ENCODE results near the gene GALNT10. TPM values are rescaled to one million over a fixed set of nuclear protein-coding genes. Genes with fewer than 3 reads are reported as not detected.

Gene GALNT10
- total and polyA plus RNA-seq, 2 of the 8 experiments (the other 6 are each of a cell fraction or from before 2014, with no cell fraction given), result 4.6 to 15.5 TPM

DNA sequence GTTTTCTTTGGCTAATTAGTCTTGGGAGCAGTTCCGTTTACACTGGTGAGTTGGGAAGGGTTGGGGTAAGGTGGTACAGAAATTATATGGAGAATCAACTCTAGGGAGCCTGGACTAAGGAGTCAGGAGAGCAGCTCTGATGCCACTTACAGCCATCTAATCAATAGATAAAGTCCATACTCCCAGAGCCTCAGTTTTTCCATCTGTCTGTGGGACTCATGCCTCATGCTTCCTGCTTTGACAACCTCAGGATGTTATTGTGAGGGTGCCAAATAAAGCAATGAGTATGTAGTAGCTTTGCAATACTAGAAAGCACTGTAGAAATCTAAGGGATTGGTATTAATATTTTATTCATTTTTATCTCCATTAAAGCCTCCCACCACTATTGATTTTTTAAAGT, 105.0 kb downstream of the GALNT10 start:
- Histone ChIP-seq H3K9me3 (ENCODE audit: insufficient read depth in 2 of 2, low read depth in 1 of 2, low read length in 1 of 2) (no peaks in the 10 kb centered on the region), H3K79me1 (ENCODE audit: low read depth, low read length) (no peaks in the 10 kb centered on the region), H3K27ac (ENCODE audit: low read depth, low read length) (no peak overlapping the region), H3K14ac (ENCODE audit: insufficient read length) (no peak overlapping the region), H2BK5ac (ENCODE audit: low read depth, low read length) (no peak overlapping the region), H2AFZ (ENCODE audit: low read length) (no peak overlapping the region), H3K4me3 (ENCODE audit: extremely low read depth in 1 of 4, insufficient read depth in 2 of 4, low read depth in 3 of 4, low read length in 4 of 4) (no peak overlapping the region), H2BK20ac (ENCODE audit: low read length) (no peak overlapping the region), H3K18ac (ENCODE audit: extremely low read depth, low read length) (no peak overlapping the region), H2BK15ac (ENCODE audit: low read length) (no peak overlapping the region), H4K5ac (ENCODE audit: insufficient read length, low read depth, low read length) (no peak overlapping the region), H2BK12ac (ENCODE audit: low read depth, low read length) (no peak overlapping the region), H3K23ac (ENCODE audit: insufficient read length) (no peak overlapping the region), H3K9ac (replicated peaks in 1 of 4; ENCODE audit: extremely low read depth in 1 of 4, low read depth in 3 of 4, low read length in 3 of 4) (no peak overlapping the region), H3K4me1 (replicated peaks in 1 of 4; ENCODE audit: control insufficient read depth in 3 of 4, insufficient read depth in 4 of 4, low read length in 3 of 4) (no peaks in the 10 kb centered on the region), H3K4ac (replicated peaks; ENCODE audit: insufficient read length, low read depth, low read length) (no peak overlapping the region), H3K36me3 (ENCODE audit: control insufficient read depth in 2 of 4, insufficient read depth in 4 of 4, low read length in 3 of 4) (no peaks in the 10 kb centered on the region), H3K79me2 (ENCODE audit: control insufficient read depth in 1 of 2, insufficient read depth in 2 of 2, low read length in 2 of 2) (no peaks in the 10 kb centered on the region), H3K27me3 (replicated peaks in 1 of 4; ENCODE audit: control insufficient read depth in 3 of 4, extremely low read depth in 1 of 4, insufficient read depth in 3 of 4, low read length in 3 of 4) (no peaks in the 10 kb centered on the region), H4K8ac (ENCODE audit: extremely low read depth, insufficient read depth, low read length) (no peak overlapping the region), H2AK5ac (ENCODE audit: low read depth, low read length) (no peak overlapping the region), H3K23me2 (ENCODE audit: low read depth, low read length) (no peaks in the 10 kb centered on the region), H2BK120ac (replicated peaks; ENCODE audit: low read depth, low read length) (no peak overlapping the region), H4K91ac (replicated peaks; ENCODE audit: insufficient read length, low read length) (no peak overlapping the region), H3K4me2 (ENCODE audit: insufficient read depth in 1 of 2, low read depth in 2 of 2, low read length in 2 of 2) (no peak overlapping the region), H4K20me1 (replicated peaks in 1 of 2; ENCODE audit: control insufficient read depth in 1 of 2, insufficient read depth in 2 of 2, low read length in 2 of 2) (no peaks in the 10 kb centered on the region), H3K56ac (replicated peaks; ENCODE audit: insufficient read length, low read depth, low read length) (no peak overlapping the region)
- POLR2A ChIA-PET (ENCODE audit: partially characterized antibody), result no interaction called here
- CTCF ChIA-PET (ENCODE audit: partially characterized antibody), result interaction anchor here (0.5 to 1.1 kb wide), 3 partner anchors 110 to 314 kb away, joined by 3 read pairs; no protein-coding TSS in a partner anchor
- no peak for TF ChIP-seq TEAD4 (IDR thresholded peaks at IDR 0.05; ENCODE audit: low read depth, low read length)
- TF ChIP-seq RAD21 (IDR thresholded peaks at IDR 0.05 in 1 of 2, conservative IDR thresholded peaks at IDR 0.05 in 1 of 2; ENCODE audit: low read depth in 2 of 2, low read length in 2 of 2), result no peak
- TF ChIP-seq SIX5 (IDR thresholded peaks at IDR 0.05; ENCODE audit: low read depth, low read length), result no peak
- no peak for TF ChIP-seq GABPA (IDR thresholded peaks at IDR 0.05; ENCODE audit: borderline replicate concordance, insufficient read depth, low read length)
- no peak for TF ChIP-seq ASH2L (IDR thresholded peaks at IDR 0.05; ENCODE audit: low read length)
- TF ChIP-seq, protein P1, sequence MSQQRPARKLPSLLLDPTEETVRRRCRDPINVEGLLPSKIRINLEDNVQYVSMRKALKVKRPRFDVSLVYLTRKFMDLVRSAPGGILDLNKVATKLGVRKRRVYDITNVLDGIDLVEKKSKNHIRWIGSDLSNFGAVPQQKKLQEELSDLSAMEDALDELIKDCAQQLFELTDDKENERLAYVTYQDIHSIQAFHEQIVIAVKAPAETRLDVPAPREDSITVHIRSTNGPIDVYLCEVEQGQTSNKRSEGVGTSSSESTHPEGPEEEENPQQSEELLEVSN (IDR thresholded peaks at IDR 0.05), result no peak
- TF ChIP-seq BRCA1 (IDR thresholded peaks at IDR 0.05; ENCODE audit: low read depth, low read length), result no peak
- no peak for TF ChIP-seq YY1 (IDR thresholded peaks at IDR 0.05; ENCODE audit: low read depth, low read length)
- TF ChIP-seq, protein P2, sequence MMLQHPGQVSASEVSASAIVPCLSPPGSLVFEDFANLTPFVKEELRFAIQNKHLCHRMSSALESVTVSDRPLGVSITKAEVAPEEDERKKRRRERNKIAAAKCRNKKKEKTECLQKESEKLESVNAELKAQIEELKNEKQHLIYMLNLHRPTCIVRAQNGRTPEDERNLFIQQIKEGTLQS (IDR thresholded peaks at IDR 0.05; ENCODE audit: insufficient read depth, low read depth, low read length), result no peak
- no peak for TF ChIP-seq EP300 (IDR thresholded peaks at IDR 0.05; ENCODE audit: borderline replicate concordance in 1 of 2, low read depth in 2 of 2, low read length in 2 of 2)
- no peak for TF ChIP-seq HDAC6 (IDR thresholded peaks at IDR 0.05; ENCODE audit: low read depth, low read length)
- DNase-seq (ENCODE audit: low read depth in 1 of 2, low spot score in 2 of 2) (no peak), FAIRE-seq (no peak)
- 94% methylated on average over 1 of the region's 1 CpG; no CpG with 5 or more reads in 1 of the 2 experiments for WGBS, 2 experiments (ENCODE audit: extremely low coverage in 1 of 2, insufficient coverage in 1 of 2, insufficient read length in 1 of 2, insufficient replicate concordance in 2 of 2, low coverage in 1 of 2, low lambda C conversion rate in 2 of 2, missing lambda C conversion rate in 1 of 2)
